Fibroblast of lung (primary cell): ENCODE results near the gene ENDOD1.

Experiments
- EZH2 ChIP-seq: IDR thresholded peaks from 2 replicates; pipeline ENCODE4 v1.5.1; 2012; ENCODE audit warnings: low read length, control low read depth, mild to moderate bottlenecking; ENCODE audit errors: missing control alignments
- TF ChIP-seq, protein P1 (sequence below), 2 donors: IDR thresholded peaks in 1 of 2; conservative IDR thresholded peaks in 1 of 2; 1 replicate in 1 of 2; 2 replicates in 1 of 2; pipeline ENCODE4 v1.5.1; 2011 to 2012; ENCODE audit warnings: low read length in 2 of 2, control low read depth in 1 of 2, inconsistent platforms in 1 of 2, low read depth in 1 of 2, mild to moderate bottlenecking in 1 of 2

DNA sequence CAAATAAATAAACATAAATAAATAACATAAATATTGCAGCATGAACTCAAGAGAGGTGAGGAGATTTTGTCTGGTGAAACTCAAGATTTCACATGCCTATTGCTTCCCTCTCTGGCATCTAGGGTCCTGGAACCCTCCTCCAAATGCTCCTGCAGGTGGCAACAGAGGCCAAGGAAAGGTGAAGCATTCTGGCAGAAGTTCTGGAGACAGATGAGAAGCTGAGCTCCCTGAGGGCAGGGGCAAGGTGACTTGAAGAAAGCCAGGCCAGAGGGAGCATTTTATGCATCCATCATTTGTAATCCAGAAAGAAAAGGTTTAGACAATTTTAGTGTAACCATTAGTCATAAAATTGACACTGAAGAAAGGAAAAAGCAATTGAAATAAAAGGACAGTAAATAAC, 64.9 kb downstream of the ENDOD1 start:
- TF ChIP-seq, protein P1, sequence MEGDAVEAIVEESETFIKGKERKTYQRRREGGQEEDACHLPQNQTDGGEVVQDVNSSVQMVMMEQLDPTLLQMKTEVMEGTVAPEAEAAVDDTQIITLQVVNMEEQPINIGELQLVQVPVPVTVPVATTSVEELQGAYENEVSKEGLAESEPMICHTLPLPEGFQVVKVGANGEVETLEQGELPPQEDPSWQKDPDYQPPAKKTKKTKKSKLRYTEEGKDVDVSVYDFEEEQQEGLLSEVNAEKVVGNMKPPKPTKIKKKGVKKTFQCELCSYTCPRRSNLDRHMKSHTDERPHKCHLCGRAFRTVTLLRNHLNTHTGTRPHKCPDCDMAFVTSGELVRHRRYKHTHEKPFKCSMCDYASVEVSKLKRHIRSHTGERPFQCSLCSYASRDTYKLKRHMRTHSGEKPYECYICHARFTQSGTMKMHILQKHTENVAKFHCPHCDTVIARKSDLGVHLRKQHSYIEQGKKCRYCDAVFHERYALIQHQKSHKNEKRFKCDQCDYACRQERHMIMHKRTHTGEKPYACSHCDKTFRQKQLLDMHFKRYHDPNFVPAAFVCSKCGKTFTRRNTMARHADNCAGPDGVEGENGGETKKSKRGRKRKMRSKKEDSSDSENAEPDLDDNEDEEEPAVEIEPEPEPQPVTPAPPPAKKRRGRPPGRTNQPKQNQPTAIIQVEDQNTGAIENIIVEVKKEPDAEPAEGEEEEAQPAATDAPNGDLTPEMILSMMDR (conservative IDR thresholded peaks at IDR 0.05 in 1 of 2, IDR thresholded peaks at IDR 0.05 in 1 of 2; ENCODE audit: low read depth in 1 of 2, low read length in 2 of 2), result peak; percentile 48 to 69
- TF ChIP-seq EZH2, result no peak
